Embryonic facial prominence (tissue), 1 donor: ENCODE results near the gene GSK3B.
"Not testable (repeated sequence)": the region's sequence is repeated elsewhere in the genome, so short reads cannot be mapped to it uniquely, and the experiment has no call there.

Experiments
- DNase-seq: peaks from one replicate; pipeline ENCODE4 v3.0.0-alpha.2; 2016; ENCODE audit errors: extremely low spot score

The GSK3B gene

GRCh38 chr3:119937229-119937628 lies 157.0 kb downstream of the GSK3B start:
- DNase-seq = no peak

- DNase-seq = no peak
Observed at GRCh38 chr3:119934249-119934648, 160.0 kb downstream of the GSK3B start.

DNA sequence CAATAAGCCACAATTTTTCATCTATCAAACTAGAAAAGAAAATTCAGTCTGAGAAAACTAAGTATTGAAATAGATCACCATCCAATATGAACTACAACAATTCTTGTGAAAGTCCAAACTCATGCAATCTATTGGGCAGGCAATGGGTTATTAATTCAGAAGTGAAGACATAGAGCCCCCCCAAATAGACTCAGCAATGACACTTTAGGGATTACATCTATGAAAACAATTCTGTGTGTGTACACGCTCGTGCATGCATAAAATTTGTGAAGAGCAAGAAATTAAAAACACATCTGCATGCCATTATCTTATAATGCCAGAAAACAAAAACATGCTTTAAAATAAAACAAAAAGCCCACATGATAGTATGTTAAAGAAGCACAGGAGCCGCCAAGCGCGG lies 161.0 kb downstream of the GSK3B start:
- DNase-seq = no peak

DNA sequence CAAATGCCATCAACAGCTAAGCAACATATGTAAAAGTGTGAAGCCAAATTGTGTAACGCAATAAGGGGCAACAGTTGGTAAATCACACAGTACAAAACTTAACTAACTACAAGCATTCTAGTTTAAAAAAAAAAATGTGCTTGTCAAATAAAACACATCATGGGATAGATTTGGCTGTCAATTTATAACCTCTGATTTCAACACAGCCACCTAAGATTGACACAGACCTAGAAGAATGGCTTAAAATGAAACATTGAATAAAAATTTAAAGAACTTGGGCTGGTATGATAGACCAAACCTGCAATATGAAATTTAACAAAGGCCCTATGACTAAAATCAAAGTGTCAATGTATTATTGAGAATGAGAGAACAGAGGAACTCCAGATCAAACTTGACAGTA lies 164.0 kb downstream of the GSK3B start:
- DNase-seq = no peak

DNA sequence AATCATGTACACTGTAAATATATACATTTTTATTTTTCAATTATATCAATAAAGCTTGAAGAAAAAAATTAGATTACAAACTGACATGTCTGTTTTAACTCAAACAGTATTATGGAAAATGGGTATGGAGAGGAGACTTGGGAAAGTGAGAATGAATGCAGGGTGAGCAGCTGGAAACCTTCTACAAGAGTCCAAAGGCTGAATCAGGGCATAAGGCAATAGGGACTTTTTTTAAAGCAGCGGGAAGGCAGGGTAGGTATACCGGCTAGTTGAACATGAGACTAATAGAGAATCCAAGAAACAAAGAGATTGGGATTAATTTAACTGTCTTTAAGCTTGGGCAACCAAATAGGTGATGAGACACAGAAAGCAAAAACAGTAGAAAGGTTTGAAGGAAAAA lies 167.1 kb downstream of the GSK3B start:
- DNase-seq = no peak

DNA sequence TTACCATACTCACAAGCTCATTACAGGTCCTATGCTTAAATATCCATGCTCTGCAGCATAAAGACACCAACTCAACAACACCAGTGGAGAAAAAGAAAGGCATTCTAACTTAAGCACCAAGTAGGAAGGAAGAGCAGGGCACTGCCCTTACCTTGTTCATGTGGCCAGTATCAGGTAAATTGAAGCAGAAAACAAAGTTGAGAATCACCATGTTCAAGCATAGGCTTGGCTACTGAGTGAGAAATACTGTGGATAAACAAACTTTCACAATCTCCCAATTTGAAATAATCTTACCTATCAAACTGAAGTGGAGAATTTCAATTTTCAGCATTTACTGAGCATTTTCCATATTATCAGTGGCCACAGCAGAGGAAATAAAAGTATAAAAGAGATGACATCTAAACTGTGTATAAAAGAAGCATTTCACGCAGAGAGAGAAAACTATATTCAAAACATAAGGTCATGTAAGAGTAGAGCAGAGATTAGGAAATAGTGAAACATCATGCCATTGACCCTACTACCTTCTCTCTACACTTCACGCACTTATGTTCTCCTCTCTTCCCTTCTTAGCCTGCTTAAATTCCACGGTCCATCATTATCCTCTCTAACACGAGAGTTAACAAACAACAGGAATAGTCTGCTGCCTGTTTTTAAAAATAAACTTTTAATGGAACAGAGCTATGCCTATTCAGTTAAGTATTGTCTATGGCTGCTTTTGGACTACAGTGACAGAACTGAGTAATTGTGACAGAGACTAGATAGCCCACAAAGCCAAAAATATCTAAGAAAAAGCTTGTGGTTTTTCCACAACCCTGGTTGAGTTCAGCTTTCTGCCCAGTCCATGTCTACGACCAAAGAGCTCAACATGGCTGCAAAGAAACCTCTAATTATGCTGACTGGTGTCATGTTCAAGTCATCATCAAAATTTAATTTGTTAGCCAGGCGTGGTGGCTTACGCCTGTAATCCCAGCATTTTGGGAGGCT lies 169.8 kb downstream of the GSK3B start:
- no peak for DNase-seq

- no peak for DNase-seq
Observed at GRCh38 chr3:119918992-119919933, 175.0 kb downstream of the GSK3B start.

GRCh38 chr3:119913021-119913420 lies 181.2 kb downstream of the GSK3B start:
- DNase-seq = no peak

DNA sequence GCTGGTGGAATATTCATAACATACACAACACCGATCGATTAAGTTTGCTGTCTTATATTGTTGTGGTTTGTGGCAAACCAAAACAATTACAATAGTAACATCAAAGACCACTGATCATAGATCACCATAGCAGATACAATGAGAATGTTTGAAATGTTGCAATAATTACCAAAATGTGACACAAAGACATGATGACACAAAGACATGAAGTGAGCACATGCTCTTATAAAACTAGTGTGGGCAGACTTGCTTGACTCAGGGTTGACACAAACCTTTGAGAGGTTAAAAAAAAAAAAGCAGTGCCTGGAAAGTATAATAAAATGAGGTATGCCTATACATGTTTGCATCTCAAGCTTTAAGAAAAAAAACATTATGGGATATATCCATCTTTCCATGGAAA lies 182.0 kb downstream of the GSK3B start:
- DNase-seq = no peak

DNA sequence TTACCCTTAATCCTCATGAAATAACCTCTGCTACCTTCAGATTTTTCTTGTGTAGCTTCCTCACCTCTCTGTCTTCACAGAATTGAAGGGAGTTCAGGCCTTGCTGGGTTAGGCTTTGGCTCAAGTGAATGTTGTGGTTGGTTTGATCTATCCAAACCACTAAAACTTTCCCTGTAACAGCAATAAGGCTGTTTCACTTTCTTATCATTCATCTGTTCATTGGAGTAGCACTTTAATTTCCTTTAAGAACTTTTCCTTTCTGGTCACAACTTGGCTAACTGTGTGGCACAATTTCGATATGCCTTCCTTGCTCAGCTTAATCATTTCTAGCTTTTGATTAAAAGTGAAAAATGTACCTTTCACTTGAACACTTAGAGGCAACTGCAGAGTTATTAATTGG lies 182.5 kb downstream of the GSK3B start:
- no peak for DNase-seq

GRCh38 chr3:119902061-119902460 lies 192.2 kb downstream of the GSK3B start:
- DNase-seq = no peak

DNA sequence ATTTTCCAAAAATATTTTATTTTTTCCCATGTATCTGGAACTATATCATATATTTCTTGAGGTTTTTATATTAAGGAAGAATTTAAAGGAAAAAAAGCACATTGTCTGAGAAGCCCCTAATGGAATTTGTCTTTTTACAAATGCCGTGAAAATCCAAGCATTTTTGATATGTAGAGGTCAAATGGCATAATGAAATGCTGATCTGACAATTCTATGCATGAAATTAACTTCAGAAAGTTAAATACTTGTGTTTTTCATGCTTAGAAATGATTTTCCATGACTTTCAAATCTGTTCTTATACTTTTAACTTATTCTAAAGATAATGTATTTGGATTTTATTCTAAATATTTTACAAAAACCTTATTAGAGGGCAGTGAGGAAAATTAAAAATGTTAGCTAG lies 193.1 kb downstream of the GSK3B start:
- DNase-seq = no peak

GRCh38 chr3:119899192-119899511 lies 195.1 kb downstream of the GSK3B start:
- DNase-seq = no peak

DNA sequence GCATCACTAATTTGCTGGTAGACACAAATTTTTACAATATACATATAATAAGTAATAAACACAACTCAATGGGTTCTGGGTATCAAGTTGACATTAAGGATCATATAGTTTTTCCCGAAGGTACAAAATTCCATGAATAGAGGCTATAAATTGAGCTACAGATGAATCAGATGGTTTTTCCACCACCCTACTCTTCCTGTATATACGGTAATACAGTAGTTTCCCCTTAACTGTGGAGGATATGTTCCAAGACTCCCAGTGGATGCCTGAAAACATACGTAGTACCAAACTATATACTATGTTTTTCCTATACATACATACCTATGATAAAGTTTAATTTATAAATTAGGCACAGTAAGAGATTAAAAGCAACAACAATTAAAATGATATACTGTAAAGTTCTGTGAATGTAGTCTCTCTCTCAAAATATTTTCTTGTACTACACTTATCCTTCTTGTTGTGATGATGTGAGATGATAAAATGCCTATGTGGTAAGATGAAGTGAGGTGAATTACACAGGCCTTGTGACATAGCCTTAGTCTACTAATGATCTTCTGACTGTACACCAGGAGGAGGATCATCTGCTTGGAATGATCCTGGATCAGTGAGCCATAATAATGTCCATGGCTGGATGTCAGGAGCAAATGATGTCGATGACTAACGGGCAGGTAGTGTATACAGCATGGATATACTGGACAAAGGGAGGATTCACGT lies 195.6 kb downstream of the GSK3B start:
- no peak for DNase-seq

DNA sequence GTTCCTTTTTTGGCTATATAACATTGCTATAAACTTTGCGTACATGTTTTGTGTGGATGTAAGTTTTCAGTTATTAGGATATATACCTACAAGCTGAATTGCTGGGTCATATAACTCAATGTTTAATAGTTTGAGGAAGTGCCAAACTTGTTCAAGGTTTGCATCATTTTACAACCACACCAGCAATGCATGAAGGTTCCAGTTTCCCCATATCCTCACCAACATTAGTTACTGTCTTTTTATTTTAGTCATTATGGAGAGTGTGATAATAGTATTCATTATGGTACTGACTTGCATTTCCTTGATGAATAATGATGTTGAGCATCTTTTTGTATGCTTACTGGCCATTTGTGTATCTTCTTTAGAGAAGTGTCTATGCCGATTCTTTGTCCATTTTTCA lies 200.1 kb downstream of the GSK3B start:
- no peak for DNase-seq

GRCh38 chr3:119893769-119894168 lies 200.5 kb downstream of the GSK3B start:
- DNase-seq = no peak

- DNase-seq = peak; percentile 68
Observed at GRCh38 chr3:119891944-119892721, 202.1 kb downstream of the GSK3B start.

GRCh38 chr3:119888681-119889080 lies 205.6 kb downstream of the GSK3B start:
- not testable (repeated sequence) for DNase-seq

DNA sequence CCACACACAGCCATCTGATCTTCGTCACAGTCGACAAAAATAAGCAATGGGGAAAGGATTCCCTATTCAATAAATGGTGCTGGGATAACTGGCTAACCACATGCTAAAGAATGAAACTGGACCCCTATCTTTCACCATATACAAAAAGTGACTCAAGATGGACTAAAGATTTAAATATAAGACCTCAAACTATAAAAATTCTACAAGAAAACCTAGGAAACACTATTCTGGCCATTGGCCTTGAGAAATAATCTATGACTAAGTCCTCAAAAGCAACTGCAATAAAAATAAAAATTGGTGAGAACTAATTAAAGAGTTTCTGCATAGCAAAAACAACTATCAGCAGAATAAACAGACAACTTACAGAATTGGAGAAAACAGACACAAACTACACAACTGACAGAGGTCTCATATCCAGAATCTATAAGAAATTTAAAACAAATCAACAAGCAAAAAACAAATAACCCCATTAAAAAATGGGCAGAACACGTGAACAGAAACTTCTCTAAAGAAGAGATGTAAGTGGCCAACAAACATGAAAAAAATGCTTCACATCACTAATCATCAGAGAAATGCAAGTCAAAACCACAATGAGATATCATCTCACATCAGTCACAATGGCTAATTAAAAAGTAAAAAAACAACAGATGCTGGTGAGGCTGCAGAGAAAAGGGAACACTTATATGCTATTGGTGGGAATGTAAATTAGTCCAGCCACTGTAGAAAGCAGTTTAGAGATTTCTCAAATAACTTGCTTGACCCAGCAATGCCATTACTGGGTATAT lies 208.3 kb downstream of the GSK3B start:
- DNase-seq = no peak

- DNase-seq = no peak
Observed at GRCh38 chr3:119884161-119884557, 210.1 kb downstream of the GSK3B start.
